ENCODE measurements around the gene NGRN. TPM values are rescaled to one million over a fixed set of nuclear protein-coding genes. Genes with fewer than 3 reads are reported as not detected.
"Not testable (repeated sequence)": the region's sequence is repeated elsewhere in the genome, so short reads cannot be mapped to it uniquely, and the experiment has no call there.

The NGRN gene
- polyA plus RNA-seq, 4 donors, result 111 to 147 (median 122) TPM

GRCh38 chr15:90271459-90272166 is 6.1 kb downstream of the NGRN start:
- no peak for DNase-seq (ENCODE audit: low read depth in 4 of 4, low spot score in 2 of 4)

GRCh38 chr15:90278467-90278866 is 13.0 kb downstream of the NGRN start:
- DNase-seq (ENCODE audit: low read depth in 4 of 4, low spot score in 2 of 4), result not testable (repeated sequence)

GRCh38 chr15:90280743-90281142 is 15.3 kb downstream of the NGRN start:
- not testable (repeated sequence) for DNase-seq (ENCODE audit: low read depth in 4 of 4, low spot score in 2 of 4)

GRCh38 chr15:90281637-90282036 is 16.2 kb downstream of the NGRN start:
- DNase-seq (ENCODE audit: low read depth in 4 of 4, low spot score in 2 of 4), result not testable (repeated sequence)

GRCh38 chr15:90286678-90287077 is 21.2 kb downstream of the NGRN start:
- no peak for DNase-seq (ENCODE audit: low read depth in 4 of 4, low spot score in 2 of 4)

- DNase-seq (ENCODE audit: low read depth in 4 of 4, low spot score in 2 of 4), result no peak
Measured at GRCh38 chr15:90287101-90287500, 21.6 kb downstream of the NGRN start.

- no peak for DNase-seq (ENCODE audit: low read depth in 4 of 4, low spot score in 2 of 4)
Measured at GRCh38 chr15:90287946-90288345, 22.5 kb downstream of the NGRN start.

GRCh38 chr15:90291679-90292356 is 26.3 kb downstream of the NGRN start:
- no peak for DNase-seq (ENCODE audit: low read depth in 4 of 4, low spot score in 2 of 4)

GRCh38 chr15:90293040-90293810 is 27.8 kb downstream of the NGRN start:
- DNase-seq (ENCODE audit: low read depth in 4 of 4, low spot score in 2 of 4), result not testable (repeated sequence)

GRCh38 chr15:90294159-90294558 is 28.7 kb downstream of the NGRN start:
- DNase-seq (ENCODE audit: low read depth in 4 of 4, low spot score in 2 of 4), result no peak

- DNase-seq (ENCODE audit: low read depth in 4 of 4, low spot score in 2 of 4), result no peak
Measured at GRCh38 chr15:90294601-90295269, 29.3 kb downstream of the NGRN start.

- no peak for DNase-seq (ENCODE audit: low read depth in 4 of 4, low spot score in 2 of 4)
Measured at GRCh38 chr15:90295270-90295648, 29.8 kb downstream of the NGRN start.

GRCh38 chr15:90296316-90296884 is 30.9 kb downstream of the NGRN start:
- DNase-seq (ENCODE audit: low read depth in 4 of 4, low spot score in 2 of 4), result not testable (repeated sequence)

GRCh38 chr15:90297021-90297420 is 31.5 kb downstream of the NGRN start:
- no peak for DNase-seq (ENCODE audit: low read depth in 4 of 4, low spot score in 2 of 4)

GRCh38 chr15:90300541-90300940 is 35.1 kb downstream of the NGRN start:
- DNase-seq (ENCODE audit: low read depth in 4 of 4, low spot score in 2 of 4), result no peak

- DNase-seq (ENCODE audit: low read depth in 4 of 4, low spot score in 2 of 4), result no peak
Measured at GRCh38 chr15:90300988-90301706, 35.7 kb downstream of the NGRN start.

- DNase-seq (ENCODE audit: low read depth in 4 of 4, low spot score in 2 of 4), result no peak
Measured at GRCh38 chr15:90301707-90302300, 36.3 kb downstream of the NGRN start.

- DNase-seq (ENCODE audit: low read depth in 4 of 4, low spot score in 2 of 4), result not testable (repeated sequence)
Measured at GRCh38 chr15:90305355-90305754, 39.9 kb downstream of the NGRN start.

GRCh38 chr15:90305932-90306331 is 40.5 kb downstream of the NGRN start:
- DNase-seq (ENCODE audit: low read depth in 4 of 4, low spot score in 2 of 4), result no peak

- no peak for DNase-seq (ENCODE audit: low read depth in 4 of 4, low spot score in 2 of 4)
Measured at GRCh38 chr15:90306560-90306959, 41.1 kb downstream of the NGRN start.
